ENCODE measurements around the gene GPX4.

Gene GPX4

GRCh38 chr19:1103708-1104310, at the start of gene GPX4:
Gene GPX4 (plus strand): TSS chr19:1103994. CDS start chr19:1104044, 50 bp downstream.
- peak; percentile 94 for DNase-seq

- DNase-seq = no peak
Measured at GRCh38 chr19:1054102-1055027, 49.4 kb upstream of the GPX4 start.

GRCh38 chr19:1055028-1055425, 48.8 kb upstream of the GPX4 start:
- no peak for DNase-seq

GRCh38 chr19:1055886-1056620, 47.7 kb upstream of the GPX4 start:
- no peak for DNase-seq

GRCh38 chr19:1057176-1057855, 46.5 kb upstream of the GPX4 start:
- peak; percentile 53 for DNase-seq

GRCh38 chr19:1058112-1058511, 45.7 kb upstream of the GPX4 start:
- no peak for DNase-seq

- no peak for DNase-seq
Measured at GRCh38 chr19:1060689-1061088, 43.1 kb upstream of the GPX4 start.

- no peak for DNase-seq
Measured at GRCh38 chr19:1061987-1062386, 41.8 kb upstream of the GPX4 start.

GRCh38 chr19:1062387-1063029, 41.3 kb upstream of the GPX4 start:
- no peak for DNase-seq

- DNase-seq = no peak
Measured at GRCh38 chr19:1063030-1063908, 40.5 kb upstream of the GPX4 start.

- no peak for DNase-seq
Measured at GRCh38 chr19:1063909-1064660, 39.7 kb upstream of the GPX4 start.

- DNase-seq = peak; percentile 36
Measured at GRCh38 chr19:1064661-1065605, 38.9 kb upstream of the GPX4 start.

- no peak for DNase-seq
Measured at GRCh38 chr19:1065606-1066109, 38.1 kb upstream of the GPX4 start.

GRCh38 chr19:1066251-1066747, 37.5 kb upstream of the GPX4 start:
- no peak for DNase-seq

GRCh38 chr19:1066748-1067340, 37.0 kb upstream of the GPX4 start, which contains the start of gene ARHGAP45:
Gene ARHGAP45 (plus strand): TSS chr19:1067167. CDS start chr19:1067406, 239 bp downstream.
- DNase-seq = no peak

- no peak for DNase-seq
Measured at GRCh38 chr19:1067341-1067957, 36.3 kb upstream of the GPX4 start.

- no peak for DNase-seq
Measured at GRCh38 chr19:1068009-1069001, 35.5 kb upstream of the GPX4 start.
